ENCODE data around the gene UBE3A.

Gene UBE3A

DNA sequence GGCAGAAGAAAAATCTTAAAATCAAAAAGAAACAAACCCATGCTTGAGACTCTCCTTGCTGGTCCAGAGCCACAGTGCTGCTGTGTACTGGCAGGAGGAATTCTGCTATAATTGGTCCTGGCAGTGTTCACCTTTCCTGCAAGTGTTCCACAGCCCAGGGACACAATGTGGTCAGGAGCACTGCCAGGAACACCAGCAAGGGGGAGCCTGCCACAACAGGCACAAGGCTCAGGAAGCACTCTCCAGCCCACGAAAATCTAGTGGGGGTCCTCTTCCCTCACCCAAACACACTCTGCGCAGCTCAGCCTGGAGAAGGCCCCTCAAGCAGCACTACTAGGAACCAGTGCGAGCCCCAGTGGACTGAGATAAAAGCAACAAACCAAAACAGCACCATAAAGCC is 92.9 kb downstream of the UBE3A start:
- DNase-seq (ENCODE audit: low read depth), result no peak
- H3K4me3 ChIP-seq (ENCODE audit: low read depth, low read length), result no peak overlapping the region

DNA sequence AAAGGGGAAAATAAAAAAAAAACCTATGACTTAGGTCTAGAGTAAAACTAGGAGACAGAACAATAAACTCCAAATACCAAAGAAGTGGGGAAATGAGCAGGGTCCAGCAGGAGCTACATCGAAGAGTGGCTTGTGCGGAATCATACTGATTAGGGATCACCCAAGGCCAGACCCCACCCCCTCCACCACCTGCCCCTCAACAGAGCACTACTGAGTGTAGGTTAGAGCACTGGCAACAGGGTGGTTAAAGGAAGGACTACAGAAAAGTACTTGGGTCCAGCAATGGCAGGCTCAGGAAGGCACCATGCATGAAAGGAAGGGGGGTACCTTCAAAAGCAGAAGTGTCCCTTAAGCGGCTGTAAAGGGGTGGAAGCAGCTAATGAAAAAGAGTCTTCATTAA is 96.2 kb downstream of the UBE3A start:
- H3K4me3 ChIP-seq (ENCODE audit: low read depth, low read length), result no peak overlapping the region
- DNase-seq (ENCODE audit: low read depth), result no peak

DNA sequence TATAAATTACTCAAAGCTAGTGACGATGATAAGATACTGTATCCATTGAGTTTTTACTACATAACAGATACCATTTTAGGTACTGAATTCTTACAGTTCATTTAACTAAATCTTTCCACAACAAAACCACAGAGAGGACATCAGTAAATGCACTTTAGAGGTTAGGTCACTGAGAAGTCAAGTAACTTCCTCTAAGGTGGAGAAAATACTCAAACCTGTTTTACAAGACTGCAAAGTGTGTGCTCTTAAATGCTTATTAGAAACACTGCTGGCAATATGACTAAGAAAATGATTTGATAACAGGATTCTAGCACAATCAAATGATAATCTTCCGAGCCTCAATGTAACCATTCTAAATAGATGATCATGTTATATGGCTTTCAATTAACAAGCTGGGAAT is 99.4 kb downstream of the UBE3A start:
- DNase-seq (ENCODE audit: low read depth), result no peak
- H3K4me3 ChIP-seq (ENCODE audit: low read depth, low read length), result no peak overlapping the region

DNA sequence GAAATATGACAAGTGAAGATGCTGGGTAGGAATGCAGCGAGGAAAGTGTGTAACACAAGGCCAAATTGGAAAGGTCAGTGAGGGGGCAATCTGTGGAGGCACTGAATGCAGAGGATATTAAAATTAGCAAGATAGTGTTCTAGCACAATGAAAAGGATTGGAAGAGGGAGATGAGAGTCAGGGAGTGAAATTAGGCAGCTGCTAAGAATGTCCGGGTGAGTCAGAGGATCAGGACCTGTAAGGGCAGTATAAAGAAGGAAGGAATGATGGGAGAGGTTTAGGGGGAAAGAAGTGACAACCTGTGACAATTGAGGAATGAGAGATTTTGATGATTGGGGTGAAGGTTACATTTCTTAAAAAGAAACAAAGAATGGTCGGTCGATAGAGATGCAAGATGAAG is 103.5 kb downstream of the UBE3A start:
- no peak overlapping the region for H3K4me3 ChIP-seq (ENCODE audit: low read depth, low read length)
- DNase-seq (ENCODE audit: low read depth), result no peak

DNA sequence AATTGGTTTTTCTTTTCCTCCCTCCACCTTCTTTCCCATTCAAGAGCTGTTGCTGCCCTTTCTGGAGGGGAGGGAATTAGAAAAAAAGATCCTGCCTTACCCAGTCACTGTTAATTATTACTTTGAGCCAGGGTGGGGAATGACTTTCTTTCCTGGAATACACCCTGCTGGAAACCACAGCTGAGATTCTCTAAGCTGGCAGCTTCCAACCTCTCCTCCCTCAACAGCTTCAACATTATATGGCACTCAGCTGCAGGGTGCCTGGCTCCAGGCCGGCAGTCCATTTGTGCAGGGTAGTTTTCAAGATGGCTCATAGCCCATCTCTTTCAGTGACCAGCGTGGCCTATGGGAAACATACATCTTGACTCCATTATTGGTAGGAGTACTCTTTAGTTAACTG is 105.8 kb downstream of the UBE3A start:
- no peak overlapping the region for H3K4me3 ChIP-seq (ENCODE audit: low read depth, low read length)
- DNase-seq (ENCODE audit: low read depth), result no peak

DNA sequence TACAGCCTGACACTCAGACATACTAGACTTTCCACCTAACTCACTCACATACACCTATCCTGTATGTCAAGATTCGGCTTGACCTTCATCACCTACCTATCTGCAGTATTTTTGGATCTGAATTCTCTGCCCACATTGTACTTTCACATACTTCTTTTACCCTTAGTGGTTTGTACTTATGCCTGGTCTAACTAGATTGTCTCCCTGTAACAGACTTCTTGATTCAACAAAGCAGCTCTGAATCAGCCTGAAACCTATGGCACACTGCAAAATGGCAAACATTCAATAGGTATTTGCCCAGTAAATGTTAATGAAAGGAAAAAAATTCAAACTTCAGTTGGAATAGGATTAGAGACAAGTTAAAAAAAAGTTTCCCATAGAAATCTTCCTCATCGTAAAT is 106.5 kb downstream of the UBE3A start:
- no peak overlapping the region for H3K4me3 ChIP-seq (ENCODE audit: low read depth, low read length)
- DNase-seq (ENCODE audit: low read depth), result no peak

DNA sequence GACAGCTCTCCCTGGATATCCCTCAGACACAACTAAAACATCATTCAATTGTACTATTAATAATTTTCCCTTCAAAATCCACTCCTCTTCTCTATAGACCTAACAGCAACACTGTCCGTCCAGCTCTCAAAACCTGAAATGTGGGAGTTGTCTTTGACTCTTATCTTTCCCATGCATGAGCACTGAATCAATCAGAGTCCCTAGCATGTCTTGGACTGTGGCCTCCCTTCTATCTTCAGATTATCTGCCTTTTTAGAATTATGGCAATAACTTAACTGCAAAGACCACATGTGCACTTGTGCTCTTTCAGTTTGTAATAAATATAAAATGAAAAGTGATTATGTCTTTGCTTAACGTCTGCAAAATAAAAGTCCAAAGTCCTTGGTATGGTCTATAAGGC is 107.0 kb downstream of the UBE3A start:
- no peak overlapping the region for H3K4me3 ChIP-seq (ENCODE audit: low read depth, low read length)
- no peak for DNase-seq (ENCODE audit: low read depth)

DNA sequence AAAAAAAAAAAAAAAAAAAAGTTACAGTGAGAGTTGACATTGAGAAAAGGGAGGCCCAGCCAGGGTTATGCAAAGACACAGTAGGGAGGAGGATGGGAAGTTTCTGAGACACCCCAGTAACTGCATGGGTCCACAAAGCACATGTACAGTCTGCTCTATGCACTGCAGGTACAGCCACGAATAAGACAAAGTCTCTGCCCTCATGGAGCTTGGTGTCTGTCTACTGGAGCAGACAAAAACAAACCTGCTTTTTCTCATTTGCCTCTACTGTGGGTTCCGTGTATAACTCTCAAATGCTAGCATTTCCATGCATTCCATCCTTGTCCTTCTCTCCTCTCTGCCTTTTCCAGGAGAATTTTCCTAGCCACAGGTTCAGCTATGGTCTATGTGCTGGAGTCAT is 107.4 kb downstream of the UBE3A start:
- DNase-seq (ENCODE audit: low read depth), result no peak
- H3K4me3 ChIP-seq (ENCODE audit: low read depth, low read length), result no peak overlapping the region

DNA sequence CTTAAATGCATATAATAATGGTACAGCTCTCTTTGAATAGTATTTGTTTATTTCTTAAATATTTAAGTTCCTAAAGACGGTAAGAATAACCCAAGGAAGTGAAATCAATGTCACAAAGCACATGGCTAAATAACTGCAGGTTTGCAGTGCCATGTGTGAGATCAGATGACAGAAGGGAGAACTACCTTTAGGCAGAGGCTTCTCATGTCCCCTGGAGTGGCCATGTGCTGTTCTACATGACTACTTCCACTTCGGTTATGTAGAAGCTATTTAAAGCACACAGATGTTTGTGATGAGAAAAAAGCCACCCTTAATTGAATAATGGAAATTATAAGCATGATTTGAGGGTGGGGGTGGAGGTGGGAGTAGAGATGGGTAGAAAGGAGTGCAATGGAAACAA is 109.1 kb downstream of the UBE3A start:
- H3K4me3 ChIP-seq (ENCODE audit: low read depth, low read length), result no peak overlapping the region
- no peak for DNase-seq (ENCODE audit: low read depth)

DNA sequence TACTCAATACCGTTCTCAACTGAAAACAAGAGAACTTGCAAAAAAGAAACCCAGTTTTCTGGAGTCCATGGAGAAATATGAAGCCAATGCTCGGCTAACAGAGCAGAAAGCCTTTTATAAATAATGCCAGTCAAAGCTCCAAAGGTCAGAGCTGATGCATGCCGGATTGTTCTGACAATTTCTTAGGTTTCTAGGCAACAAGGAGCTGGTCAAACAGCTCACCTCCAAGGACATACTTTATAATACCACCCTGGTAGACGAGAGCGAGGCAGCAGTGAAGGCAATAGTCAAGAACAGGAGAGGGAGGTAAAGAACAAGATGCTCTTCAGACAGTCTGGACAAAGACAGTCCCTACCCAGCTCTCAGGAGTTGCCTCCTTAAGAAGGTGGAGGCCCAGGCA is 111.1 kb downstream of the UBE3A start:
- no peak for DNase-seq (ENCODE audit: low read depth)
- no peak overlapping the region for H3K4me3 ChIP-seq (ENCODE audit: low read depth, low read length)

DNA sequence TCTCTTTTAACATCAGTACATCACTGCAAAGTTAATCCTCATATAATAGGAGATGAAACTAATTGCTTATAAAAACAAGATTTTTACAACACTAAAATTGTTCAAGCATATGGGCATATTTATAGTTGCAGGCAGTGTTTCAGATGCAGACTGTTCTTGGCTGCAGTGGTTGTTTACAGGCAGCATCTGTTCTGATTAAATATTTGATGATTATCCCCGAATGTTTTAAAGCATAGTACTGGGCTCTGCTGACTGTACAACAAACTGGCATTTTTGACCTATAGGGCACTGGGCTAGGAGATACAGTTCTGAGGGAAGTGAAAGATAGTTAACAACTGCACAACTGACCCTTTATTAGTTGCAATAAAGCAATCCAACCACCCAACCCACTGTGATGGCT is 113.6 kb downstream of the UBE3A start:
- no peak overlapping the region for H3K4me3 ChIP-seq (ENCODE audit: low read depth, low read length)
- no peak for DNase-seq (ENCODE audit: low read depth)

DNA sequence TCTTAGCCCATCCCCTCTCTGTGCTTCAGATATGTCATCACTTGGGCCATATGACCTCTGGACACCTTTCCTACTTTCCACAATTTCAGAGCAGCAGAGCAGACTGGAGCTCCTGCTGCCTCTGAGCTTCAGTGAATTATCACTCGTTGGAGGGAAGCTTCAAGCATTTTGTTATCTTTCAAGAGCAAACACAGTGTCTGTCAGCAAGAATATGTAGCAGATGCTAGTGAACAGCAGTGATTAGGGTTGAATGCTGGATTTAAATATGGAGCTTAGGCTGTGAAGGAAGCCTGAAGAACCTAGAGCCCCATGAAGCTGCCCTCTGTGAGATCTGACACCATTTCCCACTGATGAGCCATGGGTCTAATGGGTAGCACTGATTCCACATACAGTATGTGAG is 115.4 kb downstream of the UBE3A start:
- no peak for DNase-seq (ENCODE audit: low read depth)
- no peak overlapping the region for H3K4me3 ChIP-seq (ENCODE audit: low read depth, low read length)

DNA sequence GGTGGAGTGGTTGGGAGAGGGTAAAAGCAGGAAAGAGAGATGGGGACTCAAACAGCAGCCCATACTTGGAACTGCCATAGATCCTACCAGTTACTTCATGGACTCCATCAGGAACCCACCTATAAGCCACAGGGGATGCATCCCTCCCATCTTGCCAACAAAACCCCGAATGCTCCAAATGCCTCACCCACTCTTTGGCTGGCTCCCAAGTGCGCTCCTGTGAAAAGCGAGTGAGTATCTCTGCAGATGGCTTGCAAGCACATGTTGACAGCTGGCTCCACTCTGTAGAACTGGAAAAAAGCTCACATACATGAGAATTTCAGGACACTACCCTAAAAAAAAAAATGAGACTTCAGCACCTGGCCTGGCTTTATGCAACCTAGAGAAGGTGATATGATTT is 151.0 kb downstream of the UBE3A start:
- no peak for DNase-seq (ENCODE audit: low read depth)
- no peak overlapping the region for H3K4me3 ChIP-seq (ENCODE audit: low read depth, low read length)
